ENCODE data around the gene CARF. TPM values are rescaled to one million over a fixed set of nuclear protein-coding genes. Genes with fewer than 3 reads are reported as not detected.
"Not testable (repeated sequence)": the region's sequence is repeated elsewhere in the genome, so short reads cannot be mapped to it uniquely, and the experiment has no call there.

Gene CARF
- total and polyA plus RNA-seq, 12 donors: 1.9 to 27.9 (median 10.1) TPM

DNA sequence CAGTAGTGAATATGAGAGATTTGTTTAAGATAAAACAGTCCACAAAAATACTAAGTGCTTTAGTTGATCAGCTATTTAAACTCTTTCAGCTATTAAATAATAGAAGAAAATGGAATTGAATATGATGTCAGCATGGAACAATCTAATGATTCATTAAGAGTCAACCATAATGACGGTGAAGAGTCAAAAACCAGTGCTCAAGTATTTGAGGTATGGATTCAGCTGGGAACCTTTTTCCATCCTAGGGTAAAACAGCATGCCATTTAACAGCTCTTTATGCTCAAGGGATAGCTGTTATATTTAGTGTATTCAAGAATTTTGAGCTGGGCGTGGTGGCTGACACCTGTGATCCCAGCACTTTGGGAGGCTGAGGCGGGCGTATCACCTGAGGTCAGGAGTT lies 29.7 kb downstream of the CARF start:
- Histone ChIP-seq H3K36me3 (replicated peaks in 1 of 2) (peaks cover 0 to 5% of the 10 kb centered on the region in 2 donors), H3K27ac (no peak overlapping the region), H3K4me3 (no peak overlapping the region), H3K9me3 (replicated peaks in 1 of 3) (no peaks in the 10 kb centered on the region), H3K4me1 (replicated peaks in 1 of 2) (no peaks in the 10 kb centered on the region), H3K27me3 (no peaks in the 10 kb centered on the region)
- TF ChIP-seq, protein P1, sequence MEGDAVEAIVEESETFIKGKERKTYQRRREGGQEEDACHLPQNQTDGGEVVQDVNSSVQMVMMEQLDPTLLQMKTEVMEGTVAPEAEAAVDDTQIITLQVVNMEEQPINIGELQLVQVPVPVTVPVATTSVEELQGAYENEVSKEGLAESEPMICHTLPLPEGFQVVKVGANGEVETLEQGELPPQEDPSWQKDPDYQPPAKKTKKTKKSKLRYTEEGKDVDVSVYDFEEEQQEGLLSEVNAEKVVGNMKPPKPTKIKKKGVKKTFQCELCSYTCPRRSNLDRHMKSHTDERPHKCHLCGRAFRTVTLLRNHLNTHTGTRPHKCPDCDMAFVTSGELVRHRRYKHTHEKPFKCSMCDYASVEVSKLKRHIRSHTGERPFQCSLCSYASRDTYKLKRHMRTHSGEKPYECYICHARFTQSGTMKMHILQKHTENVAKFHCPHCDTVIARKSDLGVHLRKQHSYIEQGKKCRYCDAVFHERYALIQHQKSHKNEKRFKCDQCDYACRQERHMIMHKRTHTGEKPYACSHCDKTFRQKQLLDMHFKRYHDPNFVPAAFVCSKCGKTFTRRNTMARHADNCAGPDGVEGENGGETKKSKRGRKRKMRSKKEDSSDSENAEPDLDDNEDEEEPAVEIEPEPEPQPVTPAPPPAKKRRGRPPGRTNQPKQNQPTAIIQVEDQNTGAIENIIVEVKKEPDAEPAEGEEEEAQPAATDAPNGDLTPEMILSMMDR (IDR thresholded peaks at IDR 0.05): no peak
- TF ChIP-seq POLR2A (IDR thresholded peaks at IDR 0.05): no peak
- intact Hi-C loops (cut with DNase I): no loop called here
- DNase-seq: no peak
- WGBS, 4 donors: 95 to 99% (median 96%) methylated on average over 4 of the region's 4 CpGs

DNA sequence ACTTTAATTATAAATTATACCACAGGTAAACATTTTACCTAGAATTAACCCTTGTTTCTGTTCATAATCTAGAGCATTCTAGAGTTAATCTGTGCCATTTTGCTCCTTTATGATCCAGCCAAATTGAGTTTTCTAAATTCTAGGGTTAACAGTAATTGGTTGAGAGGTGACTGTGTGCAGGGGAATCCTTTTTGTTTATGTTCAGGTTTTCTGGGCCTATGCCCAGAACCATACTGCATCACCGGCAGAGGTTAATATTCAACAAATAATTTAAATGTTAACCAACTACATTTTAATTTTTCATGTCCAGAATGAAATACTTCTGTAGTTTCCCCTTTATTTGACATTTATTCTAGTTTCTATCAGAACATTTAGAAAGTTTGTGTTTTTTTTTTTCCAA lies 32.3 kb downstream of the CARF start:
- Histone ChIP-seq H3K9me3 (replicated peaks in 1 of 3) (no peaks in the 10 kb centered on the region), H3K4me3 (no peak overlapping the region), H3K4me1 (replicated peaks in 1 of 2) (no peaks in the 10 kb centered on the region), H3K27me3 (no peaks in the 10 kb centered on the region), H3K36me3 (replicated peaks in 1 of 2) (peaks cover 0 to 5% of the 10 kb centered on the region in 2 donors), H3K27ac (no peak overlapping the region)
- WGBS, 4 donors: 77 to 93% (median 87%) methylated on average over 1 of the region's 1 CpG
- TF ChIP-seq, protein P1 (IDR thresholded peaks at IDR 0.05): no peak
- TF ChIP-seq POLR2A (IDR thresholded peaks at IDR 0.05): no peak
- intact Hi-C loops (cut with DNase I): no loop called here
- no peak for DNase-seq

DNA sequence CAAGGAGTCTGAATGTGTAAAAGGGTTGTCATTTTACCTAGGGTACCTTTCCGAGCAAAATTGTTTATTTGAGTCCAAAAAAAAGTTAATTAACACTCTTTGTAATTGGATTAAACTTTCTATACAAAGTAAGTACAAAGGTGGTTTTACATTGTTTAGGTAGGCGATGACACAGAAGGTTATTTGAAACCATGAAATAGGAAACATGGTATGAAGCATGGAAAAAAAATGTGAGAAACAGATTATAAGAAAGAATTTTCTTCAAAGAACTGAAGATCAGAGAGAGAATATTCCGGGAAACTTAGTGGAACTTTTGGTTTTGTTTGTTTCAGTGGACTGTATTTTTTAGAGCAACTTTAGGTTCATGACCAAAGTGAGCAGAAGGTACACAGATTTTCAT lies 32.7 kb downstream of the CARF start:
- 91 to 95% (median 92%) methylated on average over 3 of the region's 3 CpGs for WGBS, 4 donors

DNA sequence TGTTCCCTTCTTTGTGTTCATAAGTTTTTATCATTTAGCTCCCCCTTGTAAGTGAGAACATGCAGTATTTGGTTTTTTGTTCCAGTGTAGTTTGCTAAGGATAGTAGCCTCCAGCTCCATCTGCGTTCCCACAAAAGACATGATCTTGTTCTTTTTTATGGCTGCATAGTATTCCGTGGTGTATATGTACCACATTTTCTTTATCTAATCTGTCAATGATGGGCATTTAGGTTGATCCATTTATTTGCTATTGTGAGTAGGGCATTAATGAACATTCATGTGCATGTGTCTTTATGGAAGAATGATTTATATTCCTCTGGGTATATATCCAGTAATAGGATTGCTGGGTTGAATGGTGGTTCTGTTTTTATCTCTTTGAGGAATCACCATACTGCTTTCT lies 33.4 kb downstream of the CARF start:
- 97 to 100% (median 98%) methylated on average over 2 of the region's 2 CpGs for WGBS, 4 donors
- no peaks in the 10 kb centered on the region for H3K27me3 ChIP-seq
- no peak for TF ChIP-seq POLR2A (IDR thresholded peaks at IDR 0.05)
- TF ChIP-seq, protein P1 (IDR thresholded peaks at IDR 0.05): no peak
- H3K27ac ChIP-seq: no peak overlapping the region
- DNase-seq: no peak
- intact Hi-C loops (cut with DNase I): no loop called here
- H3K4me3 ChIP-seq: no peak overlapping the region
- H3K36me3 ChIP-seq (replicated peaks in 1 of 2): peaks cover 0 to 5% of the 10 kb centered on the region in 2 donors
- no peaks in the 10 kb centered on the region for H3K9me3 ChIP-seq (replicated peaks in 1 of 3)
- H3K4me1 ChIP-seq (replicated peaks in 1 of 2): no peaks in the 10 kb centered on the region

More for the DNA sequence above, 32.7 kb downstream of the CARF start:
- Histone ChIP-seq H3K27ac (no peak overlapping the region), H3K4me1 (replicated peaks in 1 of 2) (no peaks in the 10 kb centered on the region), H3K27me3 (no peaks in the 10 kb centered on the region), H3K36me3 (replicated peaks in 1 of 2) (peaks cover 0 to 5% of the 10 kb centered on the region in 2 donors), H3K4me3 (no peak overlapping the region), H3K9me3 (replicated peaks in 1 of 3) (no peaks in the 10 kb centered on the region)
- DNase-seq: no peak
- TF ChIP-seq POLR2A (IDR thresholded peaks at IDR 0.05): no peak
- TF ChIP-seq, protein P1 (IDR thresholded peaks at IDR 0.05): no peak
- intact Hi-C loops (cut with DNase I): no loop called here

DNA sequence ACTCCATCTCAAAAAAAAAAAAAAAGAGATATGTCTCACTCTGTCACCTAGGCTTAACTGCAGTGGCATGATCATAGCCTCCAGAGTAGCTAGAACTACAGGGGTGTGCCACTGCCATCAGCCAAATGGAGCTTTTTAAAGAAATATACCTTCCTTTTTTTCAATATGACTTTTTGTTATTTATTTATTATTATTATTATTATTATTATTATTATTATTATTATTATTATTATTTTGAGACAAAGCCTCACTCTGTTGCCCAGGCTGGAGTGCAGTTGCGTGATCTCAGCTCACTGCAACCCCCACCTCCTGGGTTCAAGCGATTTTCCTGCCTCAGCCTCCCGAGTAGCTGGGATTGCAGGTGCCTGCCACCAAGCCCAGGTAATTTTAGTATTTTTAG lies 37.3 kb downstream of the CARF start:
- 92 to 99% (median 96%) methylated on average over 3 of the region's 3 CpGs for WGBS, 4 donors
- H3K4me3 ChIP-seq; H3K27me3 ChIP-seq; H3K9me3 ChIP-seq (replicated peaks in 1 of 3); H3K4me1 ChIP-seq (replicated peaks in 1 of 2); H3K27ac ChIP-seq; DNase-seq; intact Hi-C loops (cut with DNase I); H3K36me3 ChIP-seq (replicated peaks in 1 of 2): not testable (repeated sequence)

Measured in adrenal gland (tissue), 12 donors.